ENCODE measurements around the gene RUVBL1. TPM values are rescaled to one million over a fixed set of nuclear protein-coding genes. Genes with fewer than 3 reads are reported as not detected.
A peak's percentile ranks its signal among the peaks of the same experiment; 100 is the strongest.

Gene RUVBL1
- total RNA-seq, 8 experiments from 2014 or later = 38.9 to 156 (median 74.7) TPM

GRCh38 chr3:128071771-128072453 lies 51.7 kb downstream of the RUVBL1 start:
- 70 to 100% (median 86%) methylated on average over 2 to 10 of the region's 11 CpGs; no CpG with 5 or more reads in 3 of the 10 experiments for WGBS, 10 experiments
- Histone ChIP-seq H3K4me3 (no peak overlapping the region), H3K4me1 (replicated peaks in 1 of 2) (peaks cover 14 to 17% of the 10 kb centered on the region in 2 donors), H3K27ac (no peak overlapping the region)
- in situ Hi-C loops (cut with MboI; ENCODE audit: low pct_unique_long_range_greater_than_20kb in 2 of 9, low sequenced_read_pairs in 9 of 9, unreplicated experiment in 9 of 9) = no loop called here
- ATAC-seq (replicated peaks in 6 of 8) = no peak

- ATAC-seq (replicated peaks in 6 of 8) = no peak
- Histone ChIP-seq H3K27ac (peak overlapping the region in 1 of 2 donors; percentile 23), H3K4me3 (no peak overlapping the region), H3K4me1 (replicated peaks in 1 of 2) (peaks cover 7 to 9% of the 10 kb centered on the region in 2 donors)
- in situ Hi-C loops (cut with MboI; ENCODE audit: low pct_unique_long_range_greater_than_20kb in 2 of 9, low sequenced_read_pairs in 9 of 9, unreplicated experiment in 9 of 9) = no loop called here
- WGBS, 10 experiments = 80 to 100% (median 89%) methylated on average over 1 to 5 of the region's 13 CpGs; no CpG with 5 or more reads in 4 of the 10 experiments
Observed at GRCh38 chr3:128070898-128071591, 52.6 kb downstream of the RUVBL1 start.

- no peak for ATAC-seq (replicated peaks in 6 of 8)
- Histone ChIP-seq H3K4me1 (replicated peaks in 1 of 2) (no peaks in the 10 kb centered on the region), H3K27ac (no peak overlapping the region), H3K4me3 (no peak overlapping the region)
- in situ Hi-C loops (cut with MboI; ENCODE audit: low pct_unique_long_range_greater_than_20kb in 2 of 9, low sequenced_read_pairs in 9 of 9, unreplicated experiment in 9 of 9) = no loop called here
- 60 to 100% (median 92%) methylated on average over 1 to 8 of the region's 15 CpGs; no CpG with 5 or more reads in 4 of the 10 experiments for WGBS, 10 experiments
Observed at GRCh38 chr3:128069271-128069670, 54.3 kb downstream of the RUVBL1 start.

- H3K27ac ChIP-seq = no peak overlapping the region
- in situ Hi-C loops (cut with MboI; ENCODE audit: low pct_unique_long_range_greater_than_20kb in 2 of 9, low sequenced_read_pairs in 9 of 9, unreplicated experiment in 9 of 9) = no loop called here
- ATAC-seq (replicated peaks in 6 of 8) = peak; percentile 5 to 45 (median 18)
- no peak overlapping the region for H3K4me3 ChIP-seq
- H3K4me1 ChIP-seq (replicated peaks in 1 of 2) = no peaks in the 10 kb centered on the region
- WGBS, 10 experiments = 60 to 100% (median 88%) methylated on average over 1 to 6 of the region's 8 CpGs; no CpG with 5 or more reads in 3 of the 10 experiments
Observed at GRCh38 chr3:128068156-128068620, 55.4 kb downstream of the RUVBL1 start.

GRCh38 chr3:128067489-128067888 lies 56.1 kb downstream of the RUVBL1 start:
- peak in 2 of 8 experiments; percentile 5 to 15 for ATAC-seq (replicated peaks in 6 of 8)
- Histone ChIP-seq H3K4me1 (replicated peaks in 1 of 2) (no peaks in the 10 kb centered on the region), H3K27ac (no peak overlapping the region), H3K4me3 (no peak overlapping the region)
- in situ Hi-C loops (cut with MboI; ENCODE audit: low pct_unique_long_range_greater_than_20kb in 2 of 9, low sequenced_read_pairs in 9 of 9, unreplicated experiment in 9 of 9) = no loop called here
- WGBS, 10 experiments = 50 to 95% (median 84%) methylated on average over 1 to 5 of the region's 7 CpGs; no CpG with 5 or more reads in 2 of the 10 experiments

GRCh38 chr3:128066676-128067075 lies 56.9 kb downstream of the RUVBL1 start:
- in situ Hi-C loops (cut with MboI; ENCODE audit: low pct_unique_long_range_greater_than_20kb in 2 of 9, low sequenced_read_pairs in 9 of 9, unreplicated experiment in 9 of 9) = no loop called here
- Histone ChIP-seq H3K4me3 (no peak overlapping the region), H3K4me1 (replicated peaks in 1 of 2) (no peaks in the 10 kb centered on the region), H3K27ac (no peak overlapping the region)
- ATAC-seq (replicated peaks in 6 of 8) = no peak
- 60 to 100% (median 97%) methylated on average over 1 to 8 of the region's 9 CpGs; no CpG with 5 or more reads in 3 of the 10 experiments for WGBS, 10 experiments

GRCh38 chr3:128066114-128066513 lies 57.5 kb downstream of the RUVBL1 start:
- ATAC-seq (replicated peaks in 6 of 8) = peak in 3 of 8 experiments; percentile 49 to 81 (median 50)
- 90 to 100% (median 90%) methylated on average over 2 to 4 of the region's 4 CpGs; no CpG with 5 or more reads in 7 of the 10 experiments for WGBS, 10 experiments
- H3K4me1 ChIP-seq (replicated peaks in 1 of 2) = no peaks in the 10 kb centered on the region
- H3K4me3 ChIP-seq = no peak overlapping the region
- no peak overlapping the region for H3K27ac ChIP-seq
- in situ Hi-C loops (cut with MboI; ENCODE audit: low pct_unique_long_range_greater_than_20kb in 2 of 9, low sequenced_read_pairs in 9 of 9, unreplicated experiment in 9 of 9) = no loop called here

GRCh38 chr3:128064962-128065361 lies 58.6 kb downstream of the RUVBL1 start:
- Histone ChIP-seq H3K4me3 (no peak overlapping the region), H3K27ac (no peak overlapping the region), H3K4me1 (replicated peaks in 1 of 2) (no peaks in the 10 kb centered on the region)
- 51 to 100% (median 88%) methylated on average over 1 to 6 of the region's 6 CpGs; no CpG with 5 or more reads in 1 of the 10 experiments for whole genome bisulfite sequencing, 10 experiments
- ATAC-seq (replicated peaks in 6 of 8) = no peak
- in situ Hi-C loops (cut with MboI; ENCODE audit: low pct_unique_long_range_greater_than_20kb in 2 of 9, low sequenced_read_pairs in 9 of 9, unreplicated experiment in 9 of 9) = no loop called here

- in situ Hi-C loops (cut with MboI; ENCODE audit: low pct_unique_long_range_greater_than_20kb in 2 of 9, low sequenced_read_pairs in 9 of 9, unreplicated experiment in 9 of 9) = no loop called here
- WGBS, 10 experiments = 83 to 100% (median 100%) methylated on average over 1 to 2 of the region's 2 CpGs
Observed at GRCh38 chr3:128063865-128064264, 59.7 kb downstream of the RUVBL1 start.

GRCh38 chr3:128062033-128062745 lies 61.4 kb downstream of the RUVBL1 start:
- in situ Hi-C loops (cut with MboI; ENCODE audit: low pct_unique_long_range_greater_than_20kb in 2 of 9, low sequenced_read_pairs in 9 of 9, unreplicated experiment in 9 of 9) = no loop called here
- WGBS, 10 experiments = 56 to 100% (median 85%) methylated on average over 1 to 6 of the region's 8 CpGs; no CpG with 5 or more reads in 1 of the 10 experiments
- H3K27ac ChIP-seq = no peak overlapping the region

More at GRCh38 chr3:128063865-128064264, 59.7 kb downstream of the RUVBL1 start:
- Histone ChIP-seq H3K27ac (no peak overlapping the region), H3K4me1 (replicated peaks in 1 of 2) (no peaks in the 10 kb centered on the region), H3K4me3 (no peak overlapping the region)
- peak in 1 of 8 experiments; percentile 12 for ATAC-seq (replicated peaks in 6 of 8)

GRCh38 chr3:128060473-128061381 lies 62.9 kb downstream of the RUVBL1 start:
- Histone ChIP-seq H3K4me1 (replicated peaks in 1 of 2) (no peaks in the 10 kb centered on the region), H3K27ac (no peak overlapping the region), H3K4me3 (no peak overlapping the region)
- no peak for ATAC-seq (replicated peaks in 6 of 8)
- in situ Hi-C loops (cut with MboI; ENCODE audit: low pct_unique_long_range_greater_than_20kb in 2 of 9, low sequenced_read_pairs in 9 of 9, unreplicated experiment in 9 of 9) = no loop called here
- 6 to 98% (median 83%) methylated on average over 4 to 10 of the region's 11 CpGs for WGBS, 10 experiments

More at GRCh38 chr3:128062033-128062745, 61.4 kb downstream of the RUVBL1 start:
- Histone ChIP-seq H3K4me1 (replicated peaks in 1 of 2) (no peaks in the 10 kb centered on the region), H3K4me3 (no peak overlapping the region)
- ATAC-seq (replicated peaks in 6 of 8) = peak in 7 of 8 experiments; percentile 11 to 37 (median 24)

- Histone ChIP-seq H3K4me1 (replicated peaks in 1 of 2) (peaks cover 13 to 21% of the 10 kb centered on the region in 2 donors), H3K27ac (no peak overlapping the region), H3K4me3 (no peak overlapping the region)
- no peak for ATAC-seq (replicated peaks in 6 of 8)
- 44 to 100% (median 92%) methylated on average over 1 to 4 of the region's 4 CpGs for WGBS, 10 experiments
- in situ Hi-C loops (cut with MboI; ENCODE audit: low pct_unique_long_range_greater_than_20kb in 2 of 9, low sequenced_read_pairs in 9 of 9, unreplicated experiment in 9 of 9) = no loop called here
Observed at GRCh38 chr3:128056258-128056657, 67.4 kb downstream of the RUVBL1 start.

All from motor neuron (in vitro differentiated cells).